OCI-LY3 (cell line): ENCODE data around the gene XRRA1.

Source experiments
- EZH2phosphoT487 ChIP-seq: fragments of 200-600 bp; shearing (Covaris generic); IDR thresholded peaks from 2 replicates; pipeline ENCODE4 v1.6.1; 2018; ENCODE audit warnings: antibody characterized with exemption, mixed run types, low read depth
- TF ChIP-seq, protein P1 (sequence below): fragments of 200-600, 300-600 bp; sonication (generic); IDR thresholded peaks from 2 replicates; pipeline ENCODE4 v1.5.1; 2014; ENCODE audit warnings: antibody characterized with exemption, low read length, low read depth

DNA sequence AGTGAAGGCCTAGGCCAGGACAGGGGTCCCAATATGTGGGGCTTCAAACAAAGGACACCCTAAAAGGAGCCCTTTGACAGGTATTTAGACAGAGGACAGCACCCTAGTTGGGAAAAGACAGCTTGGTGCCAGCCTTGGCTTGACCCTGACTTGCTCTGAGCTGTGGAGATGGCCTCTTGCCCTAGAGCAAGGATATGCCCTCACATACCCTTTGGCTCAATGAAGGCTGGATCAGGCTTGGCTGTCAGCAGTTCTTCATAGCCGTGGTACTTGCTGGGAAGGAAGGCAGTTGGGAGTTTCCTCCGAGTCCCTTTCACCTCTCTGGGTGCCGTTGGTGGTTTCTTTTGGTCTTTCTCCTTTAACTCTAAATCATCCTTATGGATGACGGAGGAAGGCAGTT lies 104.0 kb downstream of the XRRA1 start:
- TF ChIP-seq, protein P1, sequence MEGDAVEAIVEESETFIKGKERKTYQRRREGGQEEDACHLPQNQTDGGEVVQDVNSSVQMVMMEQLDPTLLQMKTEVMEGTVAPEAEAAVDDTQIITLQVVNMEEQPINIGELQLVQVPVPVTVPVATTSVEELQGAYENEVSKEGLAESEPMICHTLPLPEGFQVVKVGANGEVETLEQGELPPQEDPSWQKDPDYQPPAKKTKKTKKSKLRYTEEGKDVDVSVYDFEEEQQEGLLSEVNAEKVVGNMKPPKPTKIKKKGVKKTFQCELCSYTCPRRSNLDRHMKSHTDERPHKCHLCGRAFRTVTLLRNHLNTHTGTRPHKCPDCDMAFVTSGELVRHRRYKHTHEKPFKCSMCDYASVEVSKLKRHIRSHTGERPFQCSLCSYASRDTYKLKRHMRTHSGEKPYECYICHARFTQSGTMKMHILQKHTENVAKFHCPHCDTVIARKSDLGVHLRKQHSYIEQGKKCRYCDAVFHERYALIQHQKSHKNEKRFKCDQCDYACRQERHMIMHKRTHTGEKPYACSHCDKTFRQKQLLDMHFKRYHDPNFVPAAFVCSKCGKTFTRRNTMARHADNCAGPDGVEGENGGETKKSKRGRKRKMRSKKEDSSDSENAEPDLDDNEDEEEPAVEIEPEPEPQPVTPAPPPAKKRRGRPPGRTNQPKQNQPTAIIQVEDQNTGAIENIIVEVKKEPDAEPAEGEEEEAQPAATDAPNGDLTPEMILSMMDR = no peak
- TF ChIP-seq EZH2phosphoT487 = no peak
